Gastrocnemius medialis (tissue), 4 donors: ENCODE data around the gene LRRC8A. TPM values are rescaled to one million over a fixed set of nuclear protein-coding genes. Genes with fewer than 3 reads are reported as not detected.
A peak's percentile ranks its signal among the peaks of the same experiment; 100 is the strongest.

Source experiments
- ATAC-seq, 2 donors: fragments of 150-250 bp; one replicate each; pipeline ENCODE4 v1.9.1; 2016
- DNase-seq, 2 donors: peaks; one replicate each; pipeline ENCODE4 v3.0.0-alpha.2; 2019
- H3K27ac ChIP-seq, 4 donors: fragments of 200-600 bp; sonication (generic); 1 replicate in 1 of 4; 2 replicates in 3 of 4; pipeline ENCODE4 v1.5.1; 2016 to 2018; ENCODE audit warnings: mild to moderate bottlenecking in 2 of 4, moderate library complexity in 1 of 4
- H3K27me3 ChIP-seq, 3 donors: fragments of 200-600 bp; sonication (generic) in 2 of 3; 1 replicate in 1 of 3; 2 replicates in 2 of 3; pipeline versions ENCODE4 v1.5.1 to v1.6.0; 2016 to 2019; ENCODE audit warnings: mild to moderate bottlenecking in 1 of 3, moderate library complexity in 1 of 3
- H3K36me3 ChIP-seq, 2 donors: fragments of 200-600 bp; sonication (generic) in 1 of 2; one replicate each; pipeline ENCODE4 v1.5.1; 2017 to 2018
- H3K4me1 ChIP-seq, 2 donors: fragments of 200-600 bp; sonication (generic) in 1 of 2; one replicate each; pipeline ENCODE4 v1.5.1; 2016 to 2017; ENCODE audit warnings: mild to moderate bottlenecking in 2 of 2
- H3K4me3 ChIP-seq, 4 donors: fragments of 200-600 bp; sonication (generic) in 3 of 4; 1 replicate in 1 of 4; 2 replicates in 3 of 4; pipeline ENCODE4 v1.5.1; 2016 to 2019; ENCODE audit warnings: mild to moderate bottlenecking in 2 of 4
- H3K9me3 ChIP-seq, 3 donors: fragments of 200-600 bp; sonication (generic) in 2 of 3; 1 replicate in 1 of 3; 2 replicates in 2 of 3; pipeline ENCODE4 v1.5.1; 2016 to 2019
- POLR2A ChIP-seq, 2 donors: fragments of 450-650 bp; IDR thresholded peaks; one replicate each; pipeline ENCODE4 v1.6.1; 2017; ENCODE audit warnings: antibody characterized with exemption in 2 of 2, mild to moderate bottlenecking in 2 of 2, moderate library complexity in 2 of 2
- in situ Hi-C, 4 donors: fragments of 200-750 bp; cut with MboI; loops; one replicate each; pipeline versions ENCODE4 v1.15.0 to v1.8.0; 2017; ENCODE audit warnings: low sequenced_read_pairs in 4 of 4
- intact Hi-C: fragments of 100-400 bp; cut with DNase I; formaldehyde crosslinking; loops from one replicate; pipeline ENCODE4 v1.15.1; 2023; ENCODE audit warnings: low total_unique reads
- total RNA-seq, 4 donors: library from RNA; depleted of rRNA; stranded (reverse); fragments of >200 nt; gene quantifications; one replicate each; pipeline versions ENCODE4 v1.1.0 to v1.2.3, GENCODE V29; 2016
- TF ChIP-seq, protein P1 (sequence below), 5 experiments: fragments of 450-650 bp in 3 of 5; fragments of 200-600 bp in 2 of 5; sonication (generic) in 2 of 5; IDR thresholded peaks in 4 of 5; conservative IDR thresholded peaks in 1 of 5; 1 replicate in 4 of 5; 2 replicates in 1 of 5; pipeline ENCODE4 v1.5.1; 2016 to 2019; ENCODE audit warnings: antibody characterized with exemption in 5 of 5, mild to moderate bottlenecking in 3 of 5, moderate library complexity in 3 of 5

Gene LRRC8A
- total RNA-seq, 4 donors from 2014 or later = 24.4 to 28.4 (median 27.0) TPM

DNA sequence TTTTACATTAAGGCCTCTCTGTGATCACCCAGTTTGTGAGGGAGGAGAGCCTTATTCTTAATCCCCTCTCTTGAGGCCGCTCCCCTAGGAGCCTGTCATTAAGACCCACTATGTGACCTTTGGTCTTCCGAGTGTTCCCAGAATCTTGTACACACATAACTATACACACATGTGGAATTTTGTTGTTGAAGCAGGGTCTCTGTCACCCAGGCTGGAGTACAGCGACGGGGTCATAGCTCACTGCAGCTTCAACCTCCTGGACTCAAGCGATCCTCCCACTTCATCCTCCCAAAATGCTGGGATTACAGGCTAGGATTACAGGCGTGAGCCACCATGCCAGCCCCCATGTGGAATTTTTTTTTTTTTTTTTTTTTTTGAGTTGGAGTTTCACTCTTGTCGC lies 24.0 kb downstream of the LRRC8A start:
- intact Hi-C loops (no loop called here), in situ Hi-C loops (no loop called here)
- DNase-seq = no peak
- TF ChIP-seq, protein P1, sequence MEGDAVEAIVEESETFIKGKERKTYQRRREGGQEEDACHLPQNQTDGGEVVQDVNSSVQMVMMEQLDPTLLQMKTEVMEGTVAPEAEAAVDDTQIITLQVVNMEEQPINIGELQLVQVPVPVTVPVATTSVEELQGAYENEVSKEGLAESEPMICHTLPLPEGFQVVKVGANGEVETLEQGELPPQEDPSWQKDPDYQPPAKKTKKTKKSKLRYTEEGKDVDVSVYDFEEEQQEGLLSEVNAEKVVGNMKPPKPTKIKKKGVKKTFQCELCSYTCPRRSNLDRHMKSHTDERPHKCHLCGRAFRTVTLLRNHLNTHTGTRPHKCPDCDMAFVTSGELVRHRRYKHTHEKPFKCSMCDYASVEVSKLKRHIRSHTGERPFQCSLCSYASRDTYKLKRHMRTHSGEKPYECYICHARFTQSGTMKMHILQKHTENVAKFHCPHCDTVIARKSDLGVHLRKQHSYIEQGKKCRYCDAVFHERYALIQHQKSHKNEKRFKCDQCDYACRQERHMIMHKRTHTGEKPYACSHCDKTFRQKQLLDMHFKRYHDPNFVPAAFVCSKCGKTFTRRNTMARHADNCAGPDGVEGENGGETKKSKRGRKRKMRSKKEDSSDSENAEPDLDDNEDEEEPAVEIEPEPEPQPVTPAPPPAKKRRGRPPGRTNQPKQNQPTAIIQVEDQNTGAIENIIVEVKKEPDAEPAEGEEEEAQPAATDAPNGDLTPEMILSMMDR (IDR thresholded peaks at IDR 0.05 in 4 of 5, conservative IDR thresholded peaks at IDR 0.05 in 1 of 5) = no peak
- Histone ChIP-seq H3K27ac (peak overlapping the region in 1 of 4 donors; percentile 15), H3K9me3 (no peaks in the 10 kb centered on the region), H3K4me1 (peaks cover 15 to 21% of the 10 kb centered on the region in 2 donors), H3K36me3 (peaks cover 0 to 33% of the 10 kb centered on the region in 2 donors), H3K27me3 (no peaks in the 10 kb centered on the region), H3K4me3 (no peak overlapping the region)
- ATAC-seq = no peak

DNA sequence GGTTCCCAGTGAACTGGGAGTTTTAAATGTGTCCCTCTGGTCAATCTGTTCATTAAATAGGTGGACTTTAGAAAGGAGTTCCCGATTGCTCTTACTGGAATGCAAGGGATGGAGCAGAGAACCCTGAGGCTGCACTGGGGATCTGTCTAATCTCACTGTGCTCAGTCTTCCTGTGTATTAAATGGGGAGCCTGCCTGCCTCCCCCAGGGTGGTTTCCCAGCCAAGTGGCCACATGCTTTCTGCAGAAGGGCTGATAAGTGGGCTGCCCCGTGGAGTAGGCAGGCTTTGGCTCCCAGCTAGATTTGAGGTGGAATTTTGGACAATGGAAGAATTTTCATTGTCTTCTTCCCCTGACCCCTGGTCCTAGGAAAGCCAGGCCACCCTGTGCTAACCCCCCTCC lies 24.8 kb downstream of the LRRC8A start:
- Histone ChIP-seq H3K36me3 (peaks cover 0 to 33% of the 10 kb centered on the region in 2 donors), H3K27me3 (no peaks in the 10 kb centered on the region), H3K9me3 (no peaks in the 10 kb centered on the region), H3K27ac (peak overlapping the region in 3 of 4 donors; percentile 5 to 21 (median 5)), H3K4me1 (peaks cover 23 to 29% of the 10 kb centered on the region in 2 donors), H3K4me3 (no peak overlapping the region)
- intact Hi-C loops = no loop called here
- ATAC-seq (no peak), DNase-seq (no peak)
- no peak for TF ChIP-seq POLR2A (IDR thresholded peaks at IDR 0.05)
- TF ChIP-seq, protein P1 (IDR thresholded peaks at IDR 0.05 in 4 of 5, conservative IDR thresholded peaks at IDR 0.05 in 1 of 5) = no peak
- in situ Hi-C loops = no loop called here

DNA sequence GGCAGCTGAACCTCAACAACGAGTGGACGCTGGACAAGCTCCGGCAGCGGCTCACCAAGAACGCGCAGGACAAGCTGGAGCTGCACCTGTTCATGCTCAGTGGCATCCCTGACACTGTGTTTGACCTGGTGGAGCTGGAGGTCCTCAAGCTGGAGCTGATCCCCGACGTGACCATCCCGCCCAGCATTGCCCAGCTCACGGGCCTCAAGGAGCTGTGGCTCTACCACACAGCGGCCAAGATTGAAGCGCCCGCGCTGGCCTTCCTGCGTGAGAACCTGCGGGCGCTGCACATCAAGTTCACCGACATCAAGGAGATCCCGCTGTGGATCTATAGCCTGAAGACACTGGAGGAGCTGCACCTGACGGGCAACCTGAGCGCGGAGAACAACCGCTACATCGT lies 26.4 kb downstream of the LRRC8A start:
- no peak for DNase-seq
- ATAC-seq = no peak
- Histone ChIP-seq H3K27ac (no peak overlapping the region), H3K4me1 (peaks cover 38 to 45% of the 10 kb centered on the region in 2 donors), H3K36me3 (peaks cover 0 to 33% of the 10 kb centered on the region in 2 donors), H3K27me3 (no peaks in the 10 kb centered on the region), H3K9me3 (no peaks in the 10 kb centered on the region), H3K4me3 (no peak overlapping the region)
- in situ Hi-C loops (no loop called here), intact Hi-C loops (no loop called here)
- no peak for TF ChIP-seq POLR2A (IDR thresholded peaks at IDR 0.05)
- TF ChIP-seq, protein P1 (IDR thresholded peaks at IDR 0.05 in 4 of 5, conservative IDR thresholded peaks at IDR 0.05 in 1 of 5) = no peak

DNA sequence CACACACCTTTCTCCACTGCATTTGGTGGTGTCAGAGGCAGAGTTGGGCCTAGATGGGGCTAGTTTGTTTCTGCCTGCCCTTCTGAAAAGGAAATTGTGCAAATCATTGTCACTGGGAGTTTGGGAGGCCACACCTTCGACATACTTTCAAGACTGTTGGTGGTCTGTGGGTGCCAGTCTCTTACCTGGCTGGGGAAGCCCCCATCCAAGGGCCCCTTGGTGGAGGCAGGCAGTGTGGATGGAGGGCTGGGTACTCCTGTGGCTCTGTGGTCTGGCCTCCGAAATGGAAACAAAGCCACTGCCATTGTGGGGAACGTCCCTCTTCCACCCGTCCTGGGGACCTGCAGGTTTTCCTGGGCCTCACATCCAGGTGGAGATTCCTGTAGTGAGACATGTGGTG lies 27.9 kb downstream of the LRRC8A start:
- in situ Hi-C loops = no loop called here
- TF ChIP-seq POLR2A (IDR thresholded peaks at IDR 0.05) = no peak
- TF ChIP-seq, protein P1 (IDR thresholded peaks at IDR 0.05 in 4 of 5, conservative IDR thresholded peaks at IDR 0.05 in 1 of 5) = no peak
- no peak for ATAC-seq
- Histone ChIP-seq H3K4me3 (no peak overlapping the region), H3K27me3 (no peaks in the 10 kb centered on the region), H3K9me3 (no peaks in the 10 kb centered on the region), H3K36me3 (peaks cover 0 to 37% of the 10 kb centered on the region in 2 donors), H3K27ac (peak overlapping the region; percentile 49 to 85 (median 82)), H3K4me1 (peaks cover 40 to 47% of the 10 kb centered on the region in 2 donors)
- DNase-seq = no peak
- intact Hi-C loops = no loop called here

DNA sequence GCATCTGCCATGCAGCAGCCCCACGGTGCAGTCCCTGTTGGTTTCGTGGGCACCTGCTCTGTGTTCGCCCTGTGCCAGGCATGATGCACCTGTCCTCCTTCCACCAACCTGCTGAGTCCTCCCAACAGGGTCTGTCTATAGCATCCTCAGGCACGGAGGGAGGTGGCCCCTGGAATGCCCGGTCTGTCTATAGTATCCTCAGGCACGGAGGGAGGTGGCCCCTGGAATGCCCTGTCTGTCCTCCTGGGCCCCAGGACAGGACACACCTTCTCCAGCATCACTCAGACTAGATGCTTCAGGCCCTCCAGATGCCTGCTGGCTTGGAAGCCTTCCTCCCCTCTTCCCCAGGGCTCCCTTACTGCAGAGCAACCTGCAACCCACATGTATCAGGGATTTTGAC lies 29.0 kb downstream of the LRRC8A start:
- ATAC-seq (no peak), DNase-seq (no peak)
- peak overlapping the region; percentile 48 to 85 (median 82) for H3K27ac ChIP-seq
- H3K4me3 ChIP-seq = peak overlapping the region in 1 of 4 donors; percentile 6
- H3K27me3 ChIP-seq = no peaks in the 10 kb centered on the region
- in situ Hi-C loops = no loop called here
- H3K36me3 ChIP-seq = peaks cover 0 to 39% of the 10 kb centered on the region in 2 donors
- no peaks in the 10 kb centered on the region for H3K9me3 ChIP-seq
- no peak for TF ChIP-seq POLR2A (IDR thresholded peaks at IDR 0.05)
- TF ChIP-seq, protein P1 (IDR thresholded peaks at IDR 0.05 in 4 of 5, conservative IDR thresholded peaks at IDR 0.05 in 1 of 5) = no peak
- intact Hi-C loops = no loop called here
- peaks cover 49 to 54% of the 10 kb centered on the region in 2 donors for H3K4me1 ChIP-seq
